Transverse colon (tissue), 3 donors: Measurements from ENCODE around the gene MBNL2.

ENCODE experiments used
- EP300 ChIP-seq: sonication (generic); formaldehyde crosslinking; IDR thresholded peaks from one replicate; pipeline ENCODE4 v1.6.1; 2017; ENCODE audit warnings: antibody characterized with exemption, low read depth
- POLR2A ChIP-seq: fragments of 450-650 bp; IDR thresholded peaks from one replicate; pipeline ENCODE4 v1.6.1; 2016; ENCODE audit warnings: antibody characterized with exemption, mild to moderate bottlenecking, moderate library complexity
- TF ChIP-seq, protein P1 (sequence below), 5 experiments: fragments of 200-600 bp in 3 of 5; fragments of 450-650 bp in 2 of 5; sonication (generic) in 3 of 5; IDR thresholded peaks; 1 replicate in 2 of 5; 2 replicates in 3 of 5; pipeline ENCODE4 v1.5.1; 2016 to 2017; ENCODE audit warnings: antibody characterized with exemption in 5 of 5, inconsistent platforms in 3 of 5, mild to moderate bottlenecking in 2 of 5, moderate library complexity in 1 of 5

DNA sequence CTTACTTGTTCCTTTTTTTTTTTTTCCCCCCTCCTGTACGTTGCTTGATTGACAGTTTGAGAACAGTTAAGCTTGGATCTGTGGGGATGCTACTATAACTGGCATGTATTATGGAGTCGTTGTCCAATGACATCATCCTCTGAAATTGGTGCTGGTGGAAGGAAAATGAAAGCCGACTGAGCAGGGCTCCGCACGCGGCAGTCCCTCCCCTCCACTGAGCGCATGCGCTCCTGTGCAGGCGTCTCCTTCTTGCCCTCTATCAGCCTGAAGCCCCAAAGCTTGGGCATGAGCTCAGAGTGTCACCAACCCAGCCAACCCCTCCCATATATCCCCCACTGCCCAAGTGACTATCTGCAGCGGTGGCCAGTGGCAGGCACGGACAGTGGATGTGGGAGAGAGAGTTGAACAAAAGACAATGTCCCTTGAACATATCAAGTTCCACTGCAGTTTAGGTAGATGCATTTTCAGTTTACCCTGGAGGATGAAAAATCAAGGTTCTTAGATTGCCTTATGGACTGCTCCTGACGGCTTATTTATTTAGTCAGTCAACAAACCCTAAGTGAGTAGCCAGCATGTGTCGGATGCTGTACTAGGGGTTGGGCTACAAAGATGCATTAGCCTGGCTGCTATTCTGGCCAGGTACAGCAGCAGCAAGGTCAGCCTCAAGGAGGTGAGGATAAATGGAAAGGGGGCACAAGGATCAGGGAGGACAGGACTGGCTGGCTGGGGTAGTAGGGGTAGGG is 20.8 kb downstream of the MBNL2 start:
- TF ChIP-seq EP300, result no peak
- TF ChIP-seq POLR2A, result no peak
- TF ChIP-seq, protein P1, sequence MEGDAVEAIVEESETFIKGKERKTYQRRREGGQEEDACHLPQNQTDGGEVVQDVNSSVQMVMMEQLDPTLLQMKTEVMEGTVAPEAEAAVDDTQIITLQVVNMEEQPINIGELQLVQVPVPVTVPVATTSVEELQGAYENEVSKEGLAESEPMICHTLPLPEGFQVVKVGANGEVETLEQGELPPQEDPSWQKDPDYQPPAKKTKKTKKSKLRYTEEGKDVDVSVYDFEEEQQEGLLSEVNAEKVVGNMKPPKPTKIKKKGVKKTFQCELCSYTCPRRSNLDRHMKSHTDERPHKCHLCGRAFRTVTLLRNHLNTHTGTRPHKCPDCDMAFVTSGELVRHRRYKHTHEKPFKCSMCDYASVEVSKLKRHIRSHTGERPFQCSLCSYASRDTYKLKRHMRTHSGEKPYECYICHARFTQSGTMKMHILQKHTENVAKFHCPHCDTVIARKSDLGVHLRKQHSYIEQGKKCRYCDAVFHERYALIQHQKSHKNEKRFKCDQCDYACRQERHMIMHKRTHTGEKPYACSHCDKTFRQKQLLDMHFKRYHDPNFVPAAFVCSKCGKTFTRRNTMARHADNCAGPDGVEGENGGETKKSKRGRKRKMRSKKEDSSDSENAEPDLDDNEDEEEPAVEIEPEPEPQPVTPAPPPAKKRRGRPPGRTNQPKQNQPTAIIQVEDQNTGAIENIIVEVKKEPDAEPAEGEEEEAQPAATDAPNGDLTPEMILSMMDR (IDR thresholded peaks at IDR 0.05), result no peak
